ENCODE data around the gene CENPN. TPM values are rescaled to one million over a fixed set of nuclear protein-coding genes. Genes with fewer than 3 reads are reported as not detected.

CENPN gene, protein sequence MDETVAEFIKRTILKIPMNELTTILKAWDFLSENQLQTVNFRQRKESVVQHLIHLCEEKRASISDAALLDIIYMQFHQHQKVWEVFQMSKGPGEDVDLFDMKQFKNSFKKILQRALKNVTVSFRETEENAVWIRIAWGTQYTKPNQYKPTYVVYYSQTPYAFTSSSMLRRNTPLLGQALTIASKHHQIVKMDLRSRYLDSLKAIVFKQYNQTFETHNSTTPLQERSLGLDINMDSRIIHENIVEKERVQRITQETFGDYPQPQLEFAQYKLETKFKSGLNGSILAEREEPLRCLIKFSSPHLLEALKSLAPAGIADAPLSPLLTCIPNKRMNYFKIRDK
- 44.8 and 55.0 TPM in 2 replicates for total RNA-seq (2012; rRNA removed)

DNA sequence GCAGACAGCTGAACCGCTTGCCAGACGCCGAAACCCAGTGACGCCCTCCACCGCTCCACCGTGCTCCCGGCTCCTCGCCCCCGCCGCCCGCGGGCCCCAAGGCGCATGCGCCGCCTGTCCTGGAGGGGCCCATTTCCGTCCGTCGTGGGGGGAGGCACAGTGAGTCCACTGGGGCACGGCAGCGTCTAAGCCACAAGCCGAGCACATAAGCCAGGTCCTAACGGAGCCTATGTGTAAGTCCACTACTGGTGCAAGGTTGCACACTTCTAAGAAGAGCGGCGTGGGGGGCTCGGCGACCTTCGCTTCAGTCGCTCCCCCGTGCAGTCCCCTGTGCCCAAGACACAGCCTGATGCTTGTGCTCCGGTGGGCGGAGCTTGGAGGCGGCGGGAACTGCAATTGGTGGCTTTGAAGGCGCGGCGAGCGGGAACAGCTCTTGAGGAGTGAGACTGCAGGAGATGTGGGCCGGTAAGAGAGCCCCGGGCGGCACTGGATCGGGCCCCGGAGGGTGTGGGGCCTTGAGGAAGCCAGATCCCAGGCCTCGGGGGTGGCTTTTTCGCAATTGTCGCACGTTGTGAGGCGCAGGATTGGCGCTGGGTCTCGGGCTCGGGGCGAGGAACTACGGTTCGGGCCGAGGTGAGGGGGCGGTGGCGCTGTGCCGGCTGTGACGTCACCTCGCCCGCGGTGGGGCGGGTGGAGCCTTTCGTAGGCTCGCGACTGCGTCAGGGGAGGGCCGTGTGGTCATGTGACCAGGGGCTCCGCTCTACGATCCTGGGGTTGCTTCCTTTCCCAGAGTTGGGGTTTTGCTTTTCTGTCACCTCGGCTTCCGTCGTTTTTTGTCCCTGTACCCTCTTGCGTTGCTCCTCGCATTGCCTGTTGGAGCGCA is at the start of gene CENPN, which contains the start of gene CMC2:
CENPN (plus strand) TSS at position 402 of the 883 bp plus-strand sequence. CDS start 4,726 bp downstream, outside the sequence.
CMC2 (minus strand) TSS at position 73 of the 883 bp plus-strand sequence. CDS start 9,491 bp downstream, outside the sequence.
- peak within 1 kb of the TSS; percentile 86 for H3K4me2 ChIP-seq (ENCODE audit: low read length)
- H3K4me3 ChIP-seq (ENCODE audit: low read length): peak within 1 kb of the TSS; percentile 85
- H3K9me3 ChIP-seq (replicated peaks; ENCODE audit: low read length): no peaks in the 10 kb centered on the region
- H3K4me1 ChIP-seq (ENCODE audit: control insufficient read depth, insufficient read depth, low read length): peaks cover 25% of the 10 kb centered on the region
- peaks cover 3% of the 10 kb centered on the region for H3K36me3 ChIP-seq (ENCODE audit: insufficient read depth, low read length)
- H3K27me3 ChIP-seq (ENCODE audit: control insufficient read depth, insufficient read depth, low read length): no peaks in the 10 kb centered on the region
- H3K9ac ChIP-seq (ENCODE audit: low read depth, low read length): peak within 1 kb of the TSS; percentile 91

DNA sequence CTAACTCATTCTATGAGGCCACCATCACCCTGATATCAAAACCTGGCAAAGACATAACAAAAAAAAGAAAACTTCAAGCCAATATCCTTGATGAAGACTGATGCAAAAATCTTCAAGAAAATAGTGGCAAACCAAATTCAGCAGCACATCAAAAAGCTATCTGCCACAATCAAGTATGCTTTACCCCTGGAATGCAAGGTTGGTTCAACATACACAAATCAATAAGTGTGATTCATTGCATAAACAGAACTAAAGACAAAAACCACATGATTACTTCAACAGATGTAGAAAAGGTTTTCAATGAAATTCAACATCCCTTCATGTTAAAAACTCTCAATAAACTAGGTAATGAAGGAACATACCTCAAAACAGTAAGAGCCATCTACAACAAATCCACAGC is 48.7 kb upstream of the CENPN start:
- Histone ChIP-seq H3K36me3 (ENCODE audit: insufficient read depth, low read length) (no peaks in the 10 kb centered on the region), H3K9me3 (replicated peaks; ENCODE audit: low read length) (peaks cover 9% of the 10 kb centered on the region), H3K4me3 (ENCODE audit: low read length) (no peak overlapping the region), H3K4me1 (ENCODE audit: control insufficient read depth, insufficient read depth, low read length) (no peaks in the 10 kb centered on the region), H3K4me2 (ENCODE audit: low read length) (no peak overlapping the region), H3K9ac (ENCODE audit: low read depth, low read length) (no peak overlapping the region), H3K27me3 (ENCODE audit: control insufficient read depth, insufficient read depth, low read length) (no peaks in the 10 kb centered on the region)

DNA sequence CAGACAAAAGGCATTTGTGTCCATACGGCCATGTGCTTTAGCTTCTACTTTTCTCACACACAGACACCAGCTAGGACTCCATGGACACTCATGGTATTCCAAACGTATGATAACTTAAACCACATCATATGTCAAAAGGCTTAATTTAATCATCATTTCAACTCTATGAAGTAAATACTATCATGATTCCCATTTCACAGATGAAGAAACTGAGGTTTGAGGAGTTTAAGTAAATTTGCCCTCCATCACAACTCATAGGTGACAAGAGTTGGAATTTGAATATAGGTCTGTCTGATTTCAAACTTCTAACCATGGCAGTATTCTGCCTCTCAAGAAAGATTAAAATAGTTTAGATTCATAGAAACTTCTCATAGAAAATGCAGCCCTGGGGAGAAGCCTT is 44.1 kb upstream of the CENPN start:
- Histone ChIP-seq H3K27me3 (ENCODE audit: control insufficient read depth, insufficient read depth, low read length) (no peaks in the 10 kb centered on the region), H3K4me3 (ENCODE audit: low read length) (no peak overlapping the region), H3K4me1 (ENCODE audit: control insufficient read depth, insufficient read depth, low read length) (no peaks in the 10 kb centered on the region), H3K9ac (ENCODE audit: low read depth, low read length) (no peak overlapping the region), H3K4me2 (ENCODE audit: low read length) (no peak overlapping the region), H3K36me3 (ENCODE audit: insufficient read depth, low read length) (no peaks in the 10 kb centered on the region), H3K9me3 (replicated peaks; ENCODE audit: low read length) (peaks cover 9% of the 10 kb centered on the region)

DNA sequence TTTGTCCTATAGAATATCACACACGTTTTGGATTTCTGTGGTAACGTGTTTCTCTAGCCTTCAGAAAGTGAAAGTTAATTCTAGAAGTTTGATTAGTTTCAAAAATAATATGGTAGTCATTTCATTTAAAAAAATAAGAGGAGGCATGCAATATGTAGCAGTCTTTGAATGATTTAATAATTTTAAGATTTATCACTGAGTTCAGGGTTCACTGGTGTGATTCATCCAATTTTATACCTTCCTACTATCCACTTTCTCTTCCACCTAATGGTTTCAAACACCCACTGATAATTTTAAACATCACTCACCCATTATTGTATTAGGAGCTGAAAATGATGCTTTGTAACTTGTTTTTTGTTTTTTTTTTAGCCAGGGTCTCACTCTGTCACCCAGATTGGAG is 42.7 kb upstream of the CENPN start:
- Histone ChIP-seq H3K9me3 (replicated peaks; ENCODE audit: low read length) (no peaks in the 10 kb centered on the region), H3K9ac (ENCODE audit: low read depth, low read length) (no peak overlapping the region), H3K4me2 (ENCODE audit: low read length) (no peak overlapping the region), H3K4me3 (ENCODE audit: low read length) (no peak overlapping the region), H3K27me3 (ENCODE audit: control insufficient read depth, insufficient read depth, low read length) (no peaks in the 10 kb centered on the region), H3K4me1 (ENCODE audit: control insufficient read depth, insufficient read depth, low read length) (peaks cover 4% of the 10 kb centered on the region), H3K36me3 (ENCODE audit: insufficient read depth, low read length) (no peaks in the 10 kb centered on the region)

DNA sequence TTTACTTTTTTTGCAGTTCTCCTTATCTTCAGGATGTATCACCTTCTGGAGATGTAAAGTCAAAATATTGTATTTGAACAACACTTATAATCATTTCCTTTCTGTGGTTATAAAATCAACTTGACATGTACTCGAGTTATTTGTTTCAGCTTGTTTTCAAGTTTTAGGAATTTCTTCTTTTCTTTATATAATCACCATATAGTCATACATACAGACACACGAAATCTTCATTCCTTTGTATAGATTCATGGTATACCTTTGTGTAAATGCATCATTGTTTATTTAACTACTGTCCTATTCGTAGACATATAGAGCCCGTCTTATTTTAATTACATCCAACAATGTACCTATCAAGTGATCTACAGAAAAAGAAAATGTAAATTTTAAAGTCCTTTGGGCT is 40.4 kb upstream of the CENPN start:
- Histone ChIP-seq H3K9me3 (replicated peaks; ENCODE audit: low read length) (no peaks in the 10 kb centered on the region), H3K9ac (ENCODE audit: low read depth, low read length) (no peak overlapping the region), H3K4me3 (ENCODE audit: low read length) (no peak overlapping the region), H3K27me3 (ENCODE audit: control insufficient read depth, insufficient read depth, low read length) (no peaks in the 10 kb centered on the region), H3K4me2 (ENCODE audit: low read length) (no peak overlapping the region), H3K36me3 (ENCODE audit: insufficient read depth, low read length) (no peaks in the 10 kb centered on the region), H3K4me1 (ENCODE audit: control insufficient read depth, insufficient read depth, low read length) (peaks cover 4% of the 10 kb centered on the region)

DNA sequence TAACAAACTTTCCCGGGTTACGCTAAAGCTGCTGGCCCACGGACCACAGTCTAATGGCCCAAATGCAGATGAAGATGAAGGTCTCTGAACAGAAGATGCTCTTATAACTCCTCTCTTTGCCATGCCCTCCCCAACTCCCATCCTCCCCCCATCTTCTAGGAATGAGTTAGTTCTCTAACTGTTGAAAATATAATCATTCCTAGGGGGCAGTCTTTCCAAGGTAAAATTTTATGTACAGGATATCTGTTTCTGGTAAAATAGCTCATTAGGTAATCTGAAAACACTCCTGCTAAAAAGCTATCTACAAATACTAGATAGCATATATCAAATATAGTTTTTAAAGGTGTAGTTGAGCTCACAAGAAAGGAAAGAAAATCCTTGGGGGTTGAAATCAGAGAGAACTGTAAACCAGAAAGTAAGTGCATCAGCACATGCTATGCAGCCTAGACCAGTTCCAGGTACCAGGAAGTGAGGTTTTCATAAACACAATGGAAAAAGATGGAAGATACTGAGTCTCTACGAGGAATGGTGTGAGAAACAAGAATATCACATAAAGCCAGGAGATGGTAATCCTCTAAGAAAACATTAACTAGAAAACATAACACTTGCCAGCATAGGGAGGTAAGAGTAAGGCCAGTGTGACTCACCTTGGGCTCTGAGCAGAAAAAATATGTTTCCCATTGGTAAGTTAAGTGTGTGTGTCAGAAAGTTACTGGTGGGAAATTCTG is 38.5 kb upstream of the CENPN start:
- H3K4me1 ChIP-seq (ENCODE audit: control insufficient read depth, insufficient read depth, low read length): peaks cover 4% of the 10 kb centered on the region
- H3K27me3 ChIP-seq (ENCODE audit: control insufficient read depth, insufficient read depth, low read length): no peaks in the 10 kb centered on the region
- no peak overlapping the region for H3K4me3 ChIP-seq (ENCODE audit: low read length)
- no peaks in the 10 kb centered on the region for H3K9me3 ChIP-seq (replicated peaks; ENCODE audit: low read length)
- no peak overlapping the region for H3K9ac ChIP-seq (ENCODE audit: low read depth, low read length)
- H3K4me2 ChIP-seq (ENCODE audit: low read length): no peak overlapping the region
- no peaks in the 10 kb centered on the region for H3K36me3 ChIP-seq (ENCODE audit: insufficient read depth, low read length)

DNA sequence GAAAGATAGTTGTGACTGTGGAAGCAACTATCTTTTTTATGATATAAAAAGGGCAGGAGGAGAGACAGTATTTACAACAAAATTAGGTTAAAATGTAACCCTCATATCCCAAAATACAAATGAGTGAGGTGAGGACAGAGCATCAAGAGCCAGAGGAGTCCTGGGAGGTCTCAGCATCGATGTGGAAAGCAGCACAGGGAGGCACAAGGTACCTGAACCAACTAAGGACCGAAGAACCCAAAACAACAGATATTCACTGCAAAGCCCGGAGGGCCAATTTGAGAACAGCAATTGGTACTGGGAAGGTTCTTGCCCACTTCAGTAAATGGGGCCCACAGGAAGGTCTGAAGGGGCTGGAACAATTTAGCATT is 37.9 kb upstream of the CENPN start:
- no peak overlapping the region for H3K4me2 ChIP-seq (ENCODE audit: low read length)
- no peak overlapping the region for H3K4me3 ChIP-seq (ENCODE audit: low read length)
- no peak overlapping the region for H3K9ac ChIP-seq (ENCODE audit: low read depth, low read length)
- H3K4me1 ChIP-seq (ENCODE audit: control insufficient read depth, insufficient read depth, low read length): peaks cover 7% of the 10 kb centered on the region
- no peaks in the 10 kb centered on the region for H3K27me3 ChIP-seq (ENCODE audit: control insufficient read depth, insufficient read depth, low read length)
- H3K9me3 ChIP-seq (replicated peaks; ENCODE audit: low read length): no peaks in the 10 kb centered on the region
- no peaks in the 10 kb centered on the region for H3K36me3 ChIP-seq (ENCODE audit: insufficient read depth, low read length)

DNA sequence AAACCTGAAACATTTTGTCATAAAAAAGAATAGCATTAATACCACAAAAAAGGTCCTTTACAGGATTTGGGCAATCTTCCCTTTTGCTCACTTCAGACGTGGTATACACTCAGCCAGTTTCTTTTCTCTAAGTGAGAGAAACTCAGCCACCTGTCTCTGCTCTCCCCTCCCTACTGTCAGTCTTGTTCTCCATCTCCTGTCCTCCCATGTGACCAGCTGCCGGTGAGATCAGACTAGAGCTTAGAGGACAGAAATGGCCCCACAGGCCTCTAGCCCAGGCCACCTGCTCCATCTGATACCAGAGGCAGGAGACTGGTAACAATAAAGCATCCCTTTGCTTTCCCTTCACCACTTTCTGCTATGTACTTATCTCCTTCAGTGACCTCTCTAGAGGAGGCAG is 35.2 kb upstream of the CENPN start:
- H3K4me3 ChIP-seq (ENCODE audit: low read length): no peak overlapping the region
- peaks cover 11% of the 10 kb centered on the region for H3K4me1 ChIP-seq (ENCODE audit: control insufficient read depth, insufficient read depth, low read length)
- H3K4me2 ChIP-seq (ENCODE audit: low read length): no peak overlapping the region
- H3K36me3 ChIP-seq (ENCODE audit: insufficient read depth, low read length): peaks cover 10% of the 10 kb centered on the region
- H3K27me3 ChIP-seq (ENCODE audit: control insufficient read depth, insufficient read depth, low read length): no peaks in the 10 kb centered on the region
- no peaks in the 10 kb centered on the region for H3K9me3 ChIP-seq (replicated peaks; ENCODE audit: low read length)
- H3K9ac ChIP-seq (ENCODE audit: low read depth, low read length): no peak overlapping the region

DNA sequence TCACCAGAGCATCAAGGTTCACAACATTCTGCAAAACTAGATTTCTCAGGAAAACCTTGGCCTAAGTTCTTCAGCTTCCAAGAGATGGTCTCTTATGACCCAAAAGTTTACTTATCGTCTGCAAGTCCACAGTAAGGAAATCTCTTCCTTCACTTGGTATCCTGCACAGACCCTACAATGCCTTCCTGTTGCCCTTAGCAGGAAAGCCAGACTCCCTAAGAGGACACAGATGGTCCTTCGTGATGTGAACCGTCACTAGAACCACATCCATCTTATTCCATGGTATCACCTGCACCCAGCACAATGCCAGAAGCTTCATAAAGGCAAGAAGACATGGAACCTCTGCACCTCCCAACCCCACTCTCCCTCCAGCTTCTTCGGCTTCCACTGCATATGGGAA is 34.4 kb upstream of the CENPN start:
- H3K9me3 ChIP-seq (replicated peaks; ENCODE audit: low read length): no peaks in the 10 kb centered on the region
- H3K4me1 ChIP-seq (ENCODE audit: control insufficient read depth, insufficient read depth, low read length): peaks cover 11% of the 10 kb centered on the region
- H3K27me3 ChIP-seq (ENCODE audit: control insufficient read depth, insufficient read depth, low read length): no peaks in the 10 kb centered on the region
- H3K36me3 ChIP-seq (ENCODE audit: insufficient read depth, low read length): peaks cover 10% of the 10 kb centered on the region
- no peak overlapping the region for H3K9ac ChIP-seq (ENCODE audit: low read depth, low read length)
- H3K4me2 ChIP-seq (ENCODE audit: low read length): no peak overlapping the region
- no peak overlapping the region for H3K4me3 ChIP-seq (ENCODE audit: low read length)

DNA sequence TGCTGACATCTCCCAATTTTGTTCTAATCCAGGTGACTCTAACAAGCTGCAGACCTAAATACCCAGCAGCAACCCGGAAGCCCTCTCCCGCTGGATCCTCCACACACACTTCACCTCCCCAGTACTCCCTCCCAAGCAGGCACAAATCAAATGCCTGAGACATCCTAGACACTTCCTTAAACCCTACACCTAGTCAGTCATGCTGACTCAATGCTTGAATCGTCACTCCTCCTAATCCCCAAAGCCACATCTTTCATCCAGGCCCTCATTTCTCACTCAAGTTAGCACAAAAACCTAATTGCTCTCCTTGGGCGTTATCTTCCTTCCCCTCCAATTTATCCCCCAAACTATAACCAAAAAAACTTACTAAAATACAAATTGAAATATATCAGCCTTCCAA is 33.0 kb upstream of the CENPN start:
- H3K36me3 ChIP-seq (ENCODE audit: insufficient read depth, low read length): peaks cover 14% of the 10 kb centered on the region
- H3K4me1 ChIP-seq (ENCODE audit: control insufficient read depth, insufficient read depth, low read length): peaks cover 10% of the 10 kb centered on the region
- H3K4me2 ChIP-seq (ENCODE audit: low read length): no peak overlapping the region
- no peak overlapping the region for H3K9ac ChIP-seq (ENCODE audit: low read depth, low read length)
- H3K27me3 ChIP-seq (ENCODE audit: control insufficient read depth, insufficient read depth, low read length): no peaks in the 10 kb centered on the region
- no peaks in the 10 kb centered on the region for H3K9me3 ChIP-seq (replicated peaks; ENCODE audit: low read length)
- no peak overlapping the region for H3K4me3 ChIP-seq (ENCODE audit: low read length)

DNA sequence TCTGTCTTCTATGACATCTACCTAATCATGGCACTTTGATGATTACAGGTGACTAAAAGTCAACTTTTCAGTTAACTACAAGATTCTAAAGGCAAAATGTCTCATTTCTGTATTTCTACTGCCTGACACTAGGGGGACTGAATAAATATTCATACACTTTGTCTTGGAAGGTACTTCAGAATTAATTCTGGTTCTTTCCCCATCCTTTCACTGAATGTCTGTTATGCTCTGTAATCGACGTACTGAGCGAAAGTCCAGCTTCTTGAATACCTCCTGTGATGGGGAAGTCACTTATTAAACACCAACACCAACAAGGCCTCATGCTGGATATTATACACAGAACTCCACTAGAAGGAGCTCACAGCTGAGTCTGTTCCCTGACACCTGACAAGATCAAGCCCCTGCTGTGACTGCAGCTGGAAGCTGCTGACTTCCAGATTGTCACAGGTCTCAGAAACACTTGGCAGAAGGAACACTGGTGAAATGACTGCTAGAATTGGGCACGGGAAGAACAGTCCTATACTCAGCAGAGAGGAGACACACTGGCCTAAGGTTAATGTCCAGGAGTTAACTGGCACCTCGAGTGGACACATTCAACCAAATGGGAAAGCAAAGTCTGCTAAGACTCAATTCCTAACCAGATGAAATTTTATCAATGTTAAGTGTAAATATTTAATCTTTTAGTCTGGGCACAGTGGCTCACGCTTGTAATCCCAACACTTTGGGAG is 32.2 kb upstream of the CENPN start:
- H3K4me3 ChIP-seq (ENCODE audit: low read length): no peak overlapping the region
- no peaks in the 10 kb centered on the region for H3K9me3 ChIP-seq (replicated peaks; ENCODE audit: low read length)
- H3K4me2 ChIP-seq (ENCODE audit: low read length): no peak overlapping the region
- H3K9ac ChIP-seq (ENCODE audit: low read depth, low read length): no peak overlapping the region
- peaks cover 15% of the 10 kb centered on the region for H3K36me3 ChIP-seq (ENCODE audit: insufficient read depth, low read length)
- no peaks in the 10 kb centered on the region for H3K27me3 ChIP-seq (ENCODE audit: control insufficient read depth, insufficient read depth, low read length)
- peaks cover 7% of the 10 kb centered on the region for H3K4me1 ChIP-seq (ENCODE audit: control insufficient read depth, insufficient read depth, low read length)

All from skeletal muscle satellite cell (primary cell).